Right kidney (tissue), 1 donor: ENCODE data around the gene SLC35A2.

Source experiments
- DNase-seq: peaks from one replicate; pipeline ENCODE4 v3.0.0-alpha.2; 2016

SLC35A2 gene

GRCh38 chrX:48933757-48934156 lies 22.3 kb upstream of the SLC35A2 start:
- no peak for DNase-seq

DNA sequence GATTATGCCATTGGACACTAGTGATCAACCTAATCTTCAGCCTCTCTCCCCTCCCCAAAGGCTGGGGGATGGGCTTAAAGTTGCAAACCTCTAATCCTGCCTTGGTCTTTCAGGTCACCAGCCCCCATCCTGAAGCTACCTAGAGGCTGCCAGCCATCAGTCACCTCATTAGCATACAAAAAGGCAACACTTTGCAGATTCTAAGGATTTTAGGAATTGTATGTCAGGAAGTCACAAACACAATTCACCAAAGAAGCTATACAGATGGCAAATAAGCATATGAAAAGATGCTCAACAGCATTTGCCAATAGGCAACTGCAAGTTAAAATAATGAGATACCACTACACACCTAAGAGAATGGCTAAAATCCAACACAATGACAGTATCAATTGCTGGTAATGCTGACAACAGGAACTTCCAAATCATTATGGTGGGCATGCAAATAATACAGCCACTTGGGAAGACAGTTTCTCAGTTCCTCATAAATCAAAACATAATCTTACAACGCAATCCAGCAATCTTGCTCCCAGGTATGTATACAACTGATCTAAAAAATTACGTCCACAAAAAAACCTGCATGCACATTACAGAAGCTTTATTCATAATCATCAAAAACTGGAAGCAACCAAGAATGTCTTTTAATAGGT lies 16.4 kb upstream of the SLC35A2 start:
- no peak for DNase-seq

DNA sequence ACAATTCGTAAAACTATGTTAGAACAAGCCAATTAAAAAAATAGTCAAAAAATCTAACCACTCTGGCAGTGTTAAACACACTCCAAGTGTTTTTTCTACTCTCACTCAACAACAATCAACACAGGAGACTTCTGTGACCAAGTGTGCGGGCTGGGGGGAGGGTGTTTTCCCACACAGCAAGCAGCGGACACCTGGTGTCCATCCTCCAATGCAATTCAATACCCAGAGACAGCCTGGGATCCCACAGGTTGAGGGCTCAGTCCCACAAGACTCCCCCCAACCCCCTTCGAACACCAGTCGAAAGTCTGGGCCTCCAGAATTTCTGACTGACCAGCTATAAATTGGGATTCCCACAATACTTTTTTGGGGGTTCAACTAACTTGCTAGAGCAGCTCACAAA lies 15.7 kb upstream of the SLC35A2 start:
- DNase-seq: no peak

DNA sequence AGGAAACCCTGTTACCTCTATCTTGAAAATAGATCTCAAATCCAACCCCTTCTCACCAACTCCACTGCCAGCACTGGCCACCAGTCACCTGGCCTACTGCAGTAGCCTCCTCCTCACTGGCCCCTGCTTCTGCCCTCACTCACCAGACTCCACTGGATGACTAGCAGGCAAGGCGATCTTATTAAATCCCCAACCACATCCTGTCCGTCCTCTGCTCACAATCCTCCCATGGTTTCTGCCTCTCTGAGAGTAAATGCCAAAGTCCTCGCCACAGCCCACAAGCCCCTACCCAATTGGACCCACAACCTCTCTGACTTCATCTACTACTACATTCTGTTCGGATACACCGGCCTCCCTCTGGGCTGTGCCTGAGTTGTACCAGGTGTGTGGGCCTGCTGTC lies 12.8 kb upstream of the SLC35A2 start:
- no peak for DNase-seq

GRCh38 chrX:48923771-48924170 lies 12.3 kb upstream of the SLC35A2 start:
- no peak for DNase-seq

DNA sequence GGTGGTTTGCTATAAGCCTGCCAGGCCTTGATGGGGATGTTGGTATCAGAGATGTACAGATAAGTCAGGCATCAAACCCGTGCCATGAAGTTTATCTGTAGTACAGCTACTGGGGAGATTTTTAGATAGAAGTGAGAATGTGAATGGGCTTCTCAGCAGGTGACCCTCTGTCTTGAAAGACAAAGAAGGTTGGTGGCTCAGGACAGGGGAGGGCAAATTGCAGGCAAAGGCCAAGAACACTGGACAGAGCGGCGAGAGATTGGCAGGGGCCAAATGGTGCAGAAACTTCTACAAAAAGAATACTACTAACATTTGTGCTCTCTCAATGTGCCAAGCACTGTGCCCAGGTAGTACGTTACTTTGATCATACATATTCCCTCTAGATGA lies 9.3 kb upstream of the SLC35A2 start:
- no peak for DNase-seq

GRCh38 chrX:48919947-48920717 lies 8.7 kb upstream of the SLC35A2 start:
- DNase-seq: no peak

DNA sequence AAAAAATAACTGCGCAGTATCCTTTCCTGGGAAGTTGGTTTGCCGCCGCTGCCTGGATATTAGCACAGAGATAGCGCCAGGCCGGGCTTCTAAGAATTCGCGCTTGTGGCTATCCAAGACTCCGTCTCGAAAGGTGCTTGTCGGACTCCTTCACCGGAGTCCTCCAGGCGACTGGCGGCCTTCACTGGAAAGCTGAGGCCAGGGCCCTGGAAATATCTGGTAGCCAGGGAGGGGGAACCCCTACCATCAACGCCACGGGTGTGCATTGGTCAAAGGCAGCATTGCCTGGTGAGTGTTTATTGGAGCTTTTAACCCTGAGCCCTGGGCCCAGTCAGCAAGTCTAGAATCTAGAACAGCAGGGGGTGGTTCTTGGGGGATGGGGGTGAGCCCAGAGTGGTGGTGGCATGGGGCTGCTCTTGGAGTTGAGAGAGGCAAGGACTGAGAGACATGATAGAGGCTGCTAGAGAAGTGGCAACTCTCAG lies 8.0 kb upstream of the SLC35A2 start:
- no peak for DNase-seq

- peak; percentile 67 for DNase-seq
Observed at GRCh38 chrX:48918643-48919340, 7.3 kb upstream of the SLC35A2 start, which contains the start of gene PIM2. Gene PIM2 (minus strand): TSS chrX:48919024. CDS start chrX:48918834, 190 bp downstream.

GRCh38 chrX:48918301-48918642 lies 6.8 kb upstream of the SLC35A2 start:
- DNase-seq: no peak

DNA sequence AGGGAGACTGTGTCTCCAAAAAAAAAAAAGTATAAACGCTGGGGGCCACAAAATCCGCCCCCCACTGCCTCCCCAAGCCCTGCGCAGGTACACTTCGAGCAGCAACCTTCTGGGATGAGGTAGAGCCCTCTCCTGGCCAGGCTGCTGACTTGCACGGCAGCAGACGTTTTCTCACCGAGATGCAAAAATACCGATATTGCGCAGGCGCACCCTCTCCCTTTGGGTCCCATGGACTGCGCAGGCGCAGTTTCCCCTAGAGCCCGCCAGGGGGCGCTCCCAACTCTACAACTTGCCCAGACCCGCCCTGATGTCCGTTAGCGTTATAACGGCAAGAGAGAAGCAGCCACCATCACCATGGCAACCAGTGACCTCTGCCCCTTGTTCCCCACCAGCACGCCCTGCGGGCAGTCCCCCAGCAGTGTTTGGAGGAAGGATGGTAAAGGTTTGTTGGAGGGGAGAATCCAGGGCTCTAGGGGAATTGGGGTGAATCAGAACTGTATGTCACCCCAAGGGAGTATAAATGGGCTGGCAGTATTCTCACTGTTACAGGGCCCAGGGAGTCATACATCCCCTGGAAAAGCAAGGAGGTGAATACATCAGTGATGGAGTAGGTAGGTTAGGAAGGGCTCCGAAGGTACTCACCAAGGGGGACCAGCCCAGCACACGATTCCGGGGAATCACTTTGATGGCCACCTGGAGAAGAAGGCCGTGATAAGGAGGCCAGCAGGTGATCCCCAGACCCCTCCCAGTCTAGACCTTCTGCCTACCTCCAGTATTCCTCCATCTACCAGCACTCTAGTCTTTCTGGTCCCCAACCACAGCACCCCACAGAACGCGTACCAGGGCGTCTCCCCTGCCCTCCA lies 5.9 kb upstream of the SLC35A2 start:
- peak; percentile 80 for DNase-seq

DNA sequence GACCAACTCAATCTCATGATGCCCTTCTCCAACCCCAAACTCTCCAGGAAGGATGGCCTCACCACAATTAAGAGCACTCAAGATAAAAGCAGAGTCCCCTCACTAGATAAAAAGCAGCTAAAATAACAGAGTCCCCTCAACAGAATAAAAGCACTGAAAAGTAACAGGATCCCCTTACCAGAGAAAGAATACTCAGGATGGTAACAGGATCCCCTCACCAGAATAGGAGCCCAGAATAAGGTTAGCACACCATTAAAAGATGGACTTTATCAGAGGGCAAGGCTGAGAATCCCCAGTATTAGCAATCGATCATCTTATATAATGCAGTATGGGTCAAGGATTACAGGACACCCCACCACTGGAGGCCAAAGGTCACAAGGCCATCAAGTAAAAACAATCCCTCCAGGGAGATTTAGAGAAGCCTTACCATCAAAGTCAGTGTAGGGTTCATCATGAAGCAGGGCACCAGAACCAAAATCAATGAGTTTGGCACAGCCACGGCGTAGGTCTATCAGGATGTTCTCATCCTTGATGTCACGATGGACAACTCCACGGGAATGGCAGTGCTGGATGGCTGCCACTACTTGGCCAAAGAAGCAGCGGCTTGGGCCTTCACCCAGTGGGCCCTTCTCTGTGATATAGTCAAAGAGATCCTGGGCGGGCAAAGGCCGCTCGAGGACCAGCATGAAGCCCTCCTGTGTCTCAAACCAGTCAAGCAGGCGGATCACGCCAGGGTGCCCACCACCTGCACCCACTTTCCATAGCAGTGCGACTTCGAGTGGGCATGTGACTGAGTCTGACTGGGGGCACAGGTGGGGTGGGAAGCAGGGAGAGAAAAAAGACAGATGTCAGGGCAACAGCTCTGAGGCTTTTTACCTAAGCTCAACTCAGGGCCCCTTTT lies 3.4 kb upstream of the SLC35A2 start:
- no peak for DNase-seq

DNA sequence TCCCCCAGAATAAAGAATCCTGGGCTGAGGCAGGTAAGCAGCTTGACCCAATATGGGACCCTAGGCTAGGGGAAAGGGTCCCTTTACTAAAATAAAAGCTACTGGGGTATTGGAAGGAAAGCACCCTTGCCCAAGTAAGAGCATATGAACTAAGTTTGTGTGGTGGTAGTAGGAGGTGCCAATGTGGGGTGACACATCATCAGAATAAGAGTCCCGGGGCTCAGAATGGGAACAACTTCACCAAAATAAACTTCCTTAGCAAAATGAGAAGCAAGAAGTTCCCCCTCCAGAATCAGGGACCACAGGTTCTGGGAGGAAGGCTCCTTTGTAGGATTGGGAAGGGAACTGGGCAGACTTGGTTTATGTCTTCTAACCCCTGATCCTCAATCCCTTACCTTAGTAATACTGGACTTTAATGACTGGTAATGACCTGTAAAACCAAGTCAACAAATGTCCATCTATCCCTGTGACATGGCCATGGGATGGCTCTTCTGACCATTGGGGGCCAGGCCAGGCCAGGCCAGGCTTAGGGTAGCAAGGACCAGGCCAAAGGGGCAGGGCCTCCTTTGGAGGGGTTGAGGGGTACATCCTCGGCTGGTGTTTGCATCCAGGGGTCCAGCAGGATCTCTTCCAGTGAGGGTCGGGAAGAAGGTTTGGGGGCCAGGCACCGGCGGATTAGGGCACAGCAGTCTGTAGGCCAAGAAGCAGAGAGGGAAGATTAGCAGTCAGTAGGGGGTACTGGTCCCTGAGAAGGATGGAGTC lies 2.3 kb upstream of the SLC35A2 start:
- DNase-seq: no peak

DNA sequence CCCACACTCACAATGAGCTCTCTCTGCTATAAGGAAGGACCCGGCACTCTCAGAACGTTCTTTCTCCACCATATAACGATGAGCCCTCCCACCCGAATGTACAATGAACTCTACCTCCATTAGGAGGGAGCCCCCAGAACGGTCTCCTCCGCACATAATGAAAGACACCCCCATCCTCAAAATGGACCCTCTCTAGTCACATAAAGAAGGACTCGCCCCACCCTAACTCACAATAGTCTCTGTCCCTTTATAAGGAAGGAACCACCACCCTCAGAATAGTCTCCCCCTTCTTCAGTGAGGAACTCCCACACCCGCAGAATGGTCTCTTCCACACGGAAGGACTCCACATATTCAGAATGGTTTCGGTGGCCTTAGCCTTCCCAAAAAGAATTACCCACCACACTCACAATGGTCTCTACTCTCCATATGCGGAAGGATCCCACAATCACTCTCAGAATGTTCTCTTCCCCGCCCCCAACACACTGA lies 477 bp downstream of the SLC35A2 start:
- no peak for DNase-seq

DNA sequence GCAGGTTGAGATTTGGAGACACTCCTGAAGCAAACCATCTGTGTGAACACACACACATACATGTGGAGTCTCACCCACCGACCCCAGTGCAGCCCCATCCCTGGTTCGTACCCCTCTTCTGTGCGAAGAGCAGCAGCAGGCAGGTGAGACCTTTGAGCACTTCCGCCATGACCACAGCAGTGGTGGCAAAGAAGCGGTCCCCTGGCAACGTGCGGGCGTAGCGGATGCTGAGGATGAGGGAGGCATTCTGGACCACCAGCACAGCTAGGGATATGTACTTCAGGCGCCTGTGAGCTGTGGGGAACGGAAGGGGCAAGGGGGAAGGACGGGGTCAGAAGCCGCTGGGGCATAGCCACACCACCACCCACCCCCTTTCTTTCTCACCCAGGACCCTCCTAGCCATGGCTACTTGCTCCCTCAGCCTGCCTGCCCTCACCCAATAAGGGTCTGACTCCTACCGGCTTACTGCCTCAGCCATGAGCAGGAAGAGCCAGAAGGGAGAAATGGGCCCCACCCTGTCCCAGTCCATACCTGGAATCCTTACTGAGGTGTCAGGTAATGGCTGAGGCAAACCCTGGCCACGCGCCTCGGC lies 1.6 kb downstream of the SLC35A2 start:
- no peak for DNase-seq

DNA sequence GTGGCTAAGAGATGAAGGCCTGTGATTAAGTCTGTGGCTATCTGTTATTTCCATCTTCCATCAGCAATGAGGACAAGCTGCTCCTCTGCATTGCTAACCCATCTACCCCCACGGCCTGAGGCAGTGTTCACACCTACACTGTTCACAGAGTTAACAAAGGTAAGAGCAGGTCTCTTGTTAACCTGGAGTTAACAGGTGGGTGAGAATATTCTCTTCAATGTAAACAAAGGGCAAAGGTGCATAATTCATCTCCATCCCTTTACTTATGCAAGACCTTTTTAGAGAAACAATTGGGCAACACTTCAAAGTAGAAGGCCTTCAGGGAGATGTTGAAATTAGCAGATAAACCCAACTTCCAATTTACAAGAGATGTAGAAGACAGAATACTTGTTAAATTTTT lies 2.8 kb downstream of the SLC35A2 start:
- DNase-seq: no peak

DNA sequence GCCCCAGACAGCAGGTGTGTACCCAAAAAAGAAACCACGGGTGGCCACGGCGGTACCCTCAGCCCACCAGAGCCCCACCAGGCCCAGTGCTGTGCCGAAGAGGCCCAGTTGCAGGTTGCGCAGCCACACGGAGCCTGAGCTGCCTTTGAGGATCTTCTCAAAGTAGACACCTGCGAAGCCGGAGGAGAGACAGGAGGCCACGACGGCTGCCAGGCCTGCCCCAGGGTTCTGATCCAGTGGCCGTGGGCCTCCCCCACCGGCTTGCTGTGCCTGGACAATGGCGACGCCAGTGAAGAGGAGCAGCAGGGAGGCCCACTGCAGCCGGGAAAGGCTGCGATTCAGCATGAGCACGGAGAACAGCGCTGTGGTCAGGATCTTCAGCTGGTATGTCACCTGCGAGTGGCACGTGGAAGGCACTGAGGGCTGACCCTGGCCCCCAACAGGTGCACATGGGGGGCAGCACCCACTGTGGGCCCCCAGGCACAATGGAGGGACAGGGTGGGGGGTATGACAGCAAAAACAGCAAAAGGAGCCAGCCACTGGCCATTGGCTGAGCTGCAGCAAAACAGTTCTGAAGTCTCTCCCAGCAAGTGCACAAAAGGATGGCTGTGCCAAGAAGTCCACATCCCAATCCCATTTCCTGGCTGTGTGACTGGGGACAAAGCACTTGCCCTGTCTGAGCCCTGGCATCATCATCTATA lies 6.2 kb downstream of the SLC35A2 start:
- DNase-seq: no peak

GRCh38 chrX:48904626-48905025 lies 6.8 kb downstream of the SLC35A2 start:
- DNase-seq: no peak

DNA sequence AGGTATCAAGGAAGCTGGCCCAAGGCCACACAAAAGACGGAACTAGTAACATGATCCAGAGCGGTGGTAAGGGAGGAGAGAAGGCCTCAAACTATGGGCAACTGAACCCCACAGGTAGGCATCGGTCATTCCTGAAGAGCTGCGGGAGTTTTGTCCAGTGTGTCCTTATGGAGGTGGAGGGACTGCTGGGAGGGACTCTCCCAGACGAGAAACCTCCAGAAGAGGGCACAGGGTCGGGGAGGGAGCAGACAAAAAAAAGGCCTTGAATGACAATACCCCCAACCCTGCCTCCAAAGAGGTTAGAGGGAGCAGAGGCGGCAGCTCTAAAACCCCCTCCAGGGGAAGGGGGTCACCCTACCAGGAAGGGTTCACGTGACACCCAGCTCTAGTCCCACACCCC lies 7.3 kb downstream of the SLC35A2 start:
- DNase-seq: no peak
